MM.1S (cell line): ENCODE measurements around the gene CDK6.

Experiments used
- DNase-seq: peaks from one replicate; pipeline ENCODE4 v3.0.0-alpha.2; 2015
- H2AFZ ChIP-seq: fragments of 300-600 bp; sonication (generic); 2 replicates; pipeline ENCODE4 v1.6.0; 2016; ENCODE audit warnings: antibody characterized with exemption, low read length
- H3F3A ChIP-seq: fragments of 300-600 bp; sonication (generic); 2 replicates; pipeline ENCODE4 v1.6.1; 2016; ENCODE audit warnings: mild to moderate bottlenecking, antibody characterized with exemption, low read length, moderate library complexity, mixed read lengths; ENCODE audit not compliant: insufficient read depth
- H3K27ac ChIP-seq: fragments of 300-600 bp; sonication (generic); 2 replicates; pipeline ENCODE4 v1.5.1; 2016; ENCODE audit warnings: mild to moderate bottlenecking, low read length
- H3K27me3 ChIP-seq: fragments of 300-600 bp; sonication (generic); replicated peaks from 2 replicates; pipeline ENCODE4 v1.6.0; 2016; ENCODE audit warnings: low read length; ENCODE audit not compliant: insufficient read depth
- H3K36me3 ChIP-seq: fragments of 300-600 bp; sonication (generic); replicated peaks from 2 replicates; pipeline ENCODE4 v1.6.1; 2016; ENCODE audit warnings: mild to moderate bottlenecking, low read length, mixed read lengths; ENCODE audit not compliant: insufficient read depth
- H3K4me1 ChIP-seq: fragments of 300-600 bp; sonication (generic); 2 replicates; pipeline ENCODE4 v1.6.1; 2016; ENCODE audit warnings: low read length, mixed read lengths
- H3K4me2 ChIP-seq: fragments of 300-600 bp; sonication (generic); 2 replicates; pipeline ENCODE4 v1.6.0; 2016; ENCODE audit warnings: low read depth, low read length
- H3K4me3 ChIP-seq: fragments of 300-600 bp; sonication (generic); 2 replicates; pipeline ENCODE4 v1.5.1; 2016; ENCODE audit warnings: low read length, mixed read lengths
- H3K79me2 ChIP-seq: fragments of 300-600 bp; sonication (generic); 2 replicates; pipeline ENCODE4 v1.6.1; 2016; ENCODE audit warnings: mixed run types, low read length, mixed read lengths
- H3K9ac ChIP-seq: fragments of 300-600 bp; sonication (generic); 2 replicates; pipeline ENCODE4 v1.6.1; 2016; ENCODE audit warnings: low read length, mixed read lengths
- H3K9me2 ChIP-seq: fragments of 300-600 bp; sonication (generic); replicated peaks from 2 replicates; pipeline ENCODE4 v1.6.1; 2016; ENCODE audit warnings: mild to moderate bottlenecking, low read length, mixed read lengths; ENCODE audit not compliant: insufficient read depth
- H3K9me3 ChIP-seq: fragments of 300-600 bp; sonication (generic); replicated peaks from 2 replicates; pipeline ENCODE4 v1.6.1; 2016; ENCODE audit warnings: mild to moderate bottlenecking, low read length, mixed read lengths; ENCODE audit not compliant: insufficient read depth
- H4K20me1 ChIP-seq: fragments of 300-600 bp; sonication (generic); 2 replicates; pipeline ENCODE4 v1.6.1; 2016; ENCODE audit warnings: mild to moderate bottlenecking, low read length, moderate library complexity, mixed read lengths; ENCODE audit not compliant: insufficient read depth
- EZH2 ChIP-seq: fragments of 300-600 bp; sonication (generic); optimal IDR thresholded peaks from 2 replicates; pipeline ENCODE3; 2017; ENCODE audit warnings: low read depth, mild to moderate bottlenecking, antibody characterized with exemption, low read length, mixed read lengths
- EZH2phosphoT487 ChIP-seq: fragments of 300-600 bp; sonication (generic); IDR thresholded peaks from 2 replicates; pipeline ENCODE4 v1.6.1; 2018; ENCODE audit warnings: antibody characterized with exemption, low read length
- TF ChIP-seq, protein P1 (sequence below): fragments of 300-600 bp; sonication (generic); IDR thresholded peaks from 2 replicates; pipeline ENCODE4 v1.5.1; 2016; ENCODE audit warnings: antibody characterized with exemption, low read length, mixed read lengths

Gene CDK6

GRCh38 chr7:92755680-92756079 is 80.7 kb downstream of the CDK6 start:
- no peak for DNase-seq
- TF ChIP-seq, protein P1, sequence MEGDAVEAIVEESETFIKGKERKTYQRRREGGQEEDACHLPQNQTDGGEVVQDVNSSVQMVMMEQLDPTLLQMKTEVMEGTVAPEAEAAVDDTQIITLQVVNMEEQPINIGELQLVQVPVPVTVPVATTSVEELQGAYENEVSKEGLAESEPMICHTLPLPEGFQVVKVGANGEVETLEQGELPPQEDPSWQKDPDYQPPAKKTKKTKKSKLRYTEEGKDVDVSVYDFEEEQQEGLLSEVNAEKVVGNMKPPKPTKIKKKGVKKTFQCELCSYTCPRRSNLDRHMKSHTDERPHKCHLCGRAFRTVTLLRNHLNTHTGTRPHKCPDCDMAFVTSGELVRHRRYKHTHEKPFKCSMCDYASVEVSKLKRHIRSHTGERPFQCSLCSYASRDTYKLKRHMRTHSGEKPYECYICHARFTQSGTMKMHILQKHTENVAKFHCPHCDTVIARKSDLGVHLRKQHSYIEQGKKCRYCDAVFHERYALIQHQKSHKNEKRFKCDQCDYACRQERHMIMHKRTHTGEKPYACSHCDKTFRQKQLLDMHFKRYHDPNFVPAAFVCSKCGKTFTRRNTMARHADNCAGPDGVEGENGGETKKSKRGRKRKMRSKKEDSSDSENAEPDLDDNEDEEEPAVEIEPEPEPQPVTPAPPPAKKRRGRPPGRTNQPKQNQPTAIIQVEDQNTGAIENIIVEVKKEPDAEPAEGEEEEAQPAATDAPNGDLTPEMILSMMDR: no peak
- TF ChIP-seq EZH2 (no peak), EZH2phosphoT487 (no peak)
- H4K20me1 ChIP-seq: no peaks in the 10 kb centered on the region
- H3K4me1 ChIP-seq: no peaks in the 10 kb centered on the region
- H3K9ac ChIP-seq: no peak overlapping the region
- H3K79me2 ChIP-seq: peaks cover 89% of the 10 kb centered on the region
- no peaks in the 10 kb centered on the region for H3K9me3 ChIP-seq
- H3K27ac ChIP-seq: no peak overlapping the region
- H3F3A ChIP-seq: no peaks in the 10 kb centered on the region
- H3K27me3 ChIP-seq: no peaks in the 10 kb centered on the region
- 0 out of 2 replicates have a peak, but pooled peaks cover 3% of the 10 kb centered on the region for H3K36me3 ChIP-seq
- no peaks in the 10 kb centered on the region for H3K9me2 ChIP-seq
- H2AFZ ChIP-seq: no peak overlapping the region
- H3K4me2 ChIP-seq: no peak overlapping the region
- no peak overlapping the region for H3K4me3 ChIP-seq

GRCh38 chr7:92754919-92755581 is 81.3 kb downstream of the CDK6 start:
- H3K9me2 ChIP-seq: no peaks in the 10 kb centered on the region
- no peak overlapping the region for H2AFZ ChIP-seq
- no peak overlapping the region for H3K9ac ChIP-seq
- H3K4me3 ChIP-seq: no peak overlapping the region
- H4K20me1 ChIP-seq: no peaks in the 10 kb centered on the region
- H3K4me2 ChIP-seq: no peak overlapping the region
- no peaks in the 10 kb centered on the region for H3K4me1 ChIP-seq
- no peak overlapping the region for H3K27ac ChIP-seq
- 0 out of 2 replicates have a peak, but pooled peaks cover 3% of the 10 kb centered on the region for H3K36me3 ChIP-seq
- no peak for DNase-seq
- TF ChIP-seq, protein P1: no peak
- TF ChIP-seq EZH2phosphoT487 (no peak), EZH2 (no peak)
- H3F3A ChIP-seq: no peaks in the 10 kb centered on the region
- H3K27me3 ChIP-seq: no peaks in the 10 kb centered on the region
- H3K9me3 ChIP-seq: no peaks in the 10 kb centered on the region
- H3K79me2 ChIP-seq: peaks cover 89% of the 10 kb centered on the region

GRCh38 chr7:92753614-92754013 is 82.8 kb downstream of the CDK6 start:
- H3K9ac ChIP-seq: no peak overlapping the region
- no peak for DNase-seq
- H4K20me1 ChIP-seq: no peaks in the 10 kb centered on the region
- no peaks in the 10 kb centered on the region for H3K36me3 ChIP-seq
- no peak overlapping the region for H3K4me3 ChIP-seq
- H3K79me2 ChIP-seq: peaks cover 87% of the 10 kb centered on the region
- H3K9me2 ChIP-seq: no peaks in the 10 kb centered on the region
- TF ChIP-seq EZH2phosphoT487: no peak
- TF ChIP-seq, protein P1: no peak
- no peak for TF ChIP-seq EZH2
- no peaks in the 10 kb centered on the region for H3K9me3 ChIP-seq
- H3K27me3 ChIP-seq: no peaks in the 10 kb centered on the region
- H3K27ac ChIP-seq: no peak overlapping the region
- H3K4me2 ChIP-seq: no peak overlapping the region
- H3F3A ChIP-seq: no peaks in the 10 kb centered on the region
- H2AFZ ChIP-seq: no peak overlapping the region
- no peaks in the 10 kb centered on the region for H3K4me1 ChIP-seq
